ACC112 (cell line): Measurements from ENCODE around the gene PDE4B.
"Not testable (repeated sequence)": the region's sequence is repeated elsewhere in the genome, so short reads cannot be mapped to it uniquely, and the experiment has no call there.

Experiments used
- H2AFZ ChIP-seq: fragments of 200-600 bp; sonication (generic); one replicate; pipeline ENCODE4 v1.6.0; 2017; ENCODE audit warnings: antibody characterized with exemption, low read length; ENCODE audit not compliant: unreplicated experiment
- H3K27ac ChIP-seq: fragments of 200-600 bp; sonication (generic); 2 replicates; pipeline ENCODE4 v1.5.1; 2014; ENCODE audit warnings: low read depth, mild to moderate bottlenecking, antibody characterized with exemption, low read length, moderate library complexity
- H3K27me3 ChIP-seq: fragments of 200-600 bp; sonication (generic); 2 replicates; pipeline ENCODE4 v1.6.1; 2014; ENCODE audit warnings: mild to moderate bottlenecking, antibody characterized with exemption, low read length, moderate library complexity, mixed read lengths; ENCODE audit not compliant: insufficient read depth
- H3K36me3 ChIP-seq: fragments of 200-600 bp; sonication (generic); 2 replicates; pipeline ENCODE4 v1.6.1; 2016; ENCODE audit warnings: mild to moderate bottlenecking, antibody characterized with exemption, low read length, moderate library complexity, mixed read lengths; ENCODE audit not compliant: insufficient read depth
- H3K4me1 ChIP-seq: fragments of 200-600 bp; sonication (generic); one replicate; pipeline ENCODE4 v1.6.1; 2016; ENCODE audit warnings: low read length, mixed read lengths; ENCODE audit not compliant: insufficient read depth, unreplicated experiment, control insufficient read depth
- H3K4me3 ChIP-seq: fragments of 200-600 bp; sonication (generic); 2 replicates; pipeline ENCODE4 v1.5.1; 2014; ENCODE audit warnings: mild to moderate bottlenecking, low read depth, low read length
- H3K79me2 ChIP-seq: fragments of 200-600 bp; sonication (generic); one replicate; pipeline ENCODE4 v1.6.0; 2016; ENCODE audit warnings: low read length; ENCODE audit not compliant: control insufficient read depth, unreplicated experiment, insufficient read depth

The PDE4B gene

GRCh38 chr1:66083003-66083402, 290.3 kb downstream of the PDE4B start:
- Histone ChIP-seq H3K4me1 (no peaks in the 10 kb centered on the region), H3K4me3 (no peak overlapping the region), H2AFZ (no peak overlapping the region), H3K27me3 (no peaks in the 10 kb centered on the region), H3K79me2 (no peaks in the 10 kb centered on the region), H3K27ac (no peak overlapping the region), H3K36me3 (no peaks in the 10 kb centered on the region)

GRCh38 chr1:66084442-66084841, 291.7 kb downstream of the PDE4B start:
- no peak overlapping the region for H3K4me3 ChIP-seq
- H2AFZ ChIP-seq = no peak overlapping the region
- no peak overlapping the region for H3K27ac ChIP-seq
- H3K27me3 ChIP-seq = no peaks in the 10 kb centered on the region
- no peaks in the 10 kb centered on the region for H3K79me2 ChIP-seq
- no peaks in the 10 kb centered on the region for H3K36me3 ChIP-seq
- no peaks in the 10 kb centered on the region for H3K4me1 ChIP-seq

- H3K4me3 ChIP-seq = no peak overlapping the region
- no peak overlapping the region for H3K27ac ChIP-seq
- H3K4me1 ChIP-seq = no peaks in the 10 kb centered on the region
- no peaks in the 10 kb centered on the region for H3K36me3 ChIP-seq
- no peaks in the 10 kb centered on the region for H3K27me3 ChIP-seq
- no peaks in the 10 kb centered on the region for H3K79me2 ChIP-seq
- no peak overlapping the region for H2AFZ ChIP-seq
Measured at GRCh38 chr1:66085600-66085999, 292.9 kb downstream of the PDE4B start.

- H3K4me1 ChIP-seq = no peaks in the 10 kb centered on the region
- H3K79me2 ChIP-seq = no peaks in the 10 kb centered on the region
- no peaks in the 10 kb centered on the region for H3K36me3 ChIP-seq
- H2AFZ ChIP-seq = no peak overlapping the region
- H3K27me3 ChIP-seq = no peaks in the 10 kb centered on the region
- H3K4me3 ChIP-seq = no peak overlapping the region
- H3K27ac ChIP-seq = no peak overlapping the region
Measured at GRCh38 chr1:66088787-66089186, 296.1 kb downstream of the PDE4B start.

- Histone ChIP-seq H3K4me3 (no peak overlapping the region), H2AFZ (no peak overlapping the region), H3K27ac (no peak overlapping the region), H3K79me2 (no peaks in the 10 kb centered on the region), H3K27me3 (no peaks in the 10 kb centered on the region), H3K36me3 (no peaks in the 10 kb centered on the region), H3K4me1 (no peaks in the 10 kb centered on the region)
Measured at GRCh38 chr1:66090859-66091457, 298.3 kb downstream of the PDE4B start.

GRCh38 chr1:66095190-66095589, 302.5 kb downstream of the PDE4B start:
- Histone ChIP-seq H2AFZ (no peak overlapping the region), H3K27ac (no peak overlapping the region), H3K27me3 (no peaks in the 10 kb centered on the region)

GRCh38 chr1:66100959-66101358, 308.3 kb downstream of the PDE4B start:
- not testable (repeated sequence) for H3K27me3 ChIP-seq

More at GRCh38 chr1:66095190-66095589, 302.5 kb downstream of the PDE4B start:
- no peaks in the 10 kb centered on the region for H3K36me3 ChIP-seq
- H3K4me1 ChIP-seq = no peaks in the 10 kb centered on the region
- H3K79me2 ChIP-seq = no peaks in the 10 kb centered on the region
- no peak overlapping the region for H3K4me3 ChIP-seq

GRCh38 chr1:66104076-66104475, 311.4 kb downstream of the PDE4B start:
- not testable (repeated sequence) for H3K27me3 ChIP-seq, H3K79me2 ChIP-seq, H3K4me1 ChIP-seq, H3K27ac ChIP-seq, H2AFZ ChIP-seq, H3K36me3 ChIP-seq, H3K4me3 ChIP-seq

More at GRCh38 chr1:66100959-66101358, 308.3 kb downstream of the PDE4B start:
- H3K36me3 ChIP-seq, H3K4me1 ChIP-seq, H3K4me3 ChIP-seq, H3K27ac ChIP-seq, H3K79me2 ChIP-seq, H2AFZ ChIP-seq: not testable (repeated sequence)

GRCh38 chr1:66108624-66109023, 315.9 kb downstream of the PDE4B start:
- H3K27me3 ChIP-seq = no peaks in the 10 kb centered on the region
- H2AFZ ChIP-seq = no peak overlapping the region
- H3K36me3 ChIP-seq = no peaks in the 10 kb centered on the region
- H3K27ac ChIP-seq = no peak overlapping the region
- no peaks in the 10 kb centered on the region for H3K4me1 ChIP-seq
- H3K79me2 ChIP-seq = no peaks in the 10 kb centered on the region
- H3K4me3 ChIP-seq = no peak overlapping the region

GRCh38 chr1:66112744-66113400, 320.2 kb downstream of the PDE4B start:
- H3K4me1 ChIP-seq = no peaks in the 10 kb centered on the region
- H2AFZ ChIP-seq = no peak overlapping the region
- H3K36me3 ChIP-seq = no peaks in the 10 kb centered on the region
- no peaks in the 10 kb centered on the region for H3K27me3 ChIP-seq
- H3K27ac ChIP-seq = no peak overlapping the region
- H3K79me2 ChIP-seq = no peaks in the 10 kb centered on the region
- no peak overlapping the region for H3K4me3 ChIP-seq

GRCh38 chr1:66119148-66119547, 326.5 kb downstream of the PDE4B start:
- Histone ChIP-seq H3K27ac (no peak overlapping the region), H3K4me1 (no peaks in the 10 kb centered on the region), H3K79me2 (no peaks in the 10 kb centered on the region), H3K4me3 (no peak overlapping the region), H2AFZ (no peak overlapping the region), H3K36me3 (no peaks in the 10 kb centered on the region), H3K27me3 (no peaks in the 10 kb centered on the region)
